ENCODE results near the gene SMC5. TPM values are rescaled to one million over a fixed set of nuclear protein-coding genes. Genes with fewer than 3 reads are reported as not detected.

SMC5 gene
- total RNA-seq, 4 donors from 2014 or later = 15.1 to 26.7 (median 19.1) TPM

DNA sequence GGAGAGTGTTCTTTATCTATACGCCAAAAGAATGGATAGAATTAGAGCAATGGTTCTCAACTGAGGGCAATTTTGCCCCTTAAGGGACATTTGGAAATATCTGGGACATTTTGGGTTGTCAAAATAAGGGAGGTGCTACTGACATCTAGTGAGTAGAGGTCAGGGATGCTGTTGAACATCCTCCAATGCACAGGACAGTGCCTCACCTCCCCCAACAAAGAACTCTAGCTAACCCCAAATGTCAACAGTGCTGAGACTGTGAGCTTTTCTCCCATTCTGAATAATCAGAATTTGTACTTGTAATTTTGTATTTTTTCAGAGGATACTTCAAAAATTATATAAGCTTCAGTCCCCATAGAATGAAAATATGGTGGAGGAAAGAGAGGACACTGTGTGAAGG is 8.6 kb upstream of the SMC5 start:
- DNase-seq (ENCODE audit: low spot score in 2 of 2) = no peak
- TF ChIP-seq POLR2A (IDR thresholded peaks at IDR 0.05) = no peak
- TF ChIP-seq, protein P1, sequence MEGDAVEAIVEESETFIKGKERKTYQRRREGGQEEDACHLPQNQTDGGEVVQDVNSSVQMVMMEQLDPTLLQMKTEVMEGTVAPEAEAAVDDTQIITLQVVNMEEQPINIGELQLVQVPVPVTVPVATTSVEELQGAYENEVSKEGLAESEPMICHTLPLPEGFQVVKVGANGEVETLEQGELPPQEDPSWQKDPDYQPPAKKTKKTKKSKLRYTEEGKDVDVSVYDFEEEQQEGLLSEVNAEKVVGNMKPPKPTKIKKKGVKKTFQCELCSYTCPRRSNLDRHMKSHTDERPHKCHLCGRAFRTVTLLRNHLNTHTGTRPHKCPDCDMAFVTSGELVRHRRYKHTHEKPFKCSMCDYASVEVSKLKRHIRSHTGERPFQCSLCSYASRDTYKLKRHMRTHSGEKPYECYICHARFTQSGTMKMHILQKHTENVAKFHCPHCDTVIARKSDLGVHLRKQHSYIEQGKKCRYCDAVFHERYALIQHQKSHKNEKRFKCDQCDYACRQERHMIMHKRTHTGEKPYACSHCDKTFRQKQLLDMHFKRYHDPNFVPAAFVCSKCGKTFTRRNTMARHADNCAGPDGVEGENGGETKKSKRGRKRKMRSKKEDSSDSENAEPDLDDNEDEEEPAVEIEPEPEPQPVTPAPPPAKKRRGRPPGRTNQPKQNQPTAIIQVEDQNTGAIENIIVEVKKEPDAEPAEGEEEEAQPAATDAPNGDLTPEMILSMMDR (IDR thresholded peaks at IDR 0.05) = no peak
- intact Hi-C loops (cut with DNase I; ENCODE audit: low total_unique reads) = no loop called here
- 96 to 100% methylated on average over 1 of the region's 1 CpG for WGBS, 2 donors
- H3K4me3 ChIP-seq (ENCODE audit: low read depth, poor library complexity, severe bottlenecking) = no peak overlapping the region

DNA sequence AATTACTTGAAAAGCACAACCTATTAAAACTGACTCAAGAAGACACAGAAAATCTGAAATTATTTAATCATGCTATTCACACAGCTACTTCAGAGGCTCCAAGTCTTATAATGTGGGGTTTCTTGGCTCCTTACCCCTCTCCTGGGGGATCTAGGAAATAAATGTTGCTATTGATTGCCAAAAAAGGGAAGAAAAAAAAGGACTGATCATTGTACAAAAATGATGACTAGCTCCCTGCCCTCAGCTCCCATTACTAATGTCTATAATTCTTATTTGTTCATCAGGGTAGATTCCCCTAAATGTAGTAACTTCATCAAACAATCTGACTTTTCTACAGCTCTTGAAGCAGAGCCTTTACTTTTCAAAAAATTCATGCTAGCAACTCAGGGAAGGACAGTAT is 3.3 kb upstream of the SMC5 start:
- H3K4me3 ChIP-seq (ENCODE audit: low read depth, poor library complexity, severe bottlenecking) = no peak overlapping the region
- no peak for DNase-seq (ENCODE audit: low spot score in 2 of 2)
- TF ChIP-seq, protein P1 (IDR thresholded peaks at IDR 0.05) = no peak
- no peak for TF ChIP-seq POLR2A (IDR thresholded peaks at IDR 0.05)
- intact Hi-C loops (cut with DNase I; ENCODE audit: low total_unique reads) = no loop called here

DNA sequence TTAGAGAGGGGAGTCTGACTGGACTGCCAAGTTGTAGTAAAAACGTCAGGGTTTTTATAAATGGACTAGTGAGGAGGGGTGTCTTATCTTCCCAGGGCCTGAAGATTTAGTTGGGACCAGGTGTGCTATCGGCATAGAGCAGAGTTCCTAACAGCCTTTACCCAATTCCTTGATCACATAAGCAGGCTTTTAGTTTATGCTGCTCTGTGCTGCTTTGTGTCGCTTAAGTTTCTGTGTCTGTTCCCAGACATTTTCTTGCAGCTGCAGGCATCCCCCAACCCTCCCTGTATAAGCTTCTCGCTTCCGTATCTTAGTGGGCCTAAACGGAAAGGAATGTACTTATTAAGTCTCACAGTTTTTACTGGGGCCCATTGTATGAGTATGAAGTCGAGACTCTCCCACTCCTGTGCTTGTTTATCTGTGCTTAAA is 2.6 kb upstream of the SMC5 start:
- TF ChIP-seq, protein P1 (IDR thresholded peaks at IDR 0.05) = no peak
- TF ChIP-seq POLR2A (IDR thresholded peaks at IDR 0.05) = no peak
- intact Hi-C loops (cut with DNase I; ENCODE audit: low total_unique reads) = no loop called here
- no peak for DNase-seq (ENCODE audit: low spot score in 2 of 2)
- WGBS, 2 donors = 37 to 41% methylated on average over 7 of the region's 7 CpGs
- no peak overlapping the region for H3K4me3 ChIP-seq (ENCODE audit: low read depth, poor library complexity, severe bottlenecking)

DNA sequence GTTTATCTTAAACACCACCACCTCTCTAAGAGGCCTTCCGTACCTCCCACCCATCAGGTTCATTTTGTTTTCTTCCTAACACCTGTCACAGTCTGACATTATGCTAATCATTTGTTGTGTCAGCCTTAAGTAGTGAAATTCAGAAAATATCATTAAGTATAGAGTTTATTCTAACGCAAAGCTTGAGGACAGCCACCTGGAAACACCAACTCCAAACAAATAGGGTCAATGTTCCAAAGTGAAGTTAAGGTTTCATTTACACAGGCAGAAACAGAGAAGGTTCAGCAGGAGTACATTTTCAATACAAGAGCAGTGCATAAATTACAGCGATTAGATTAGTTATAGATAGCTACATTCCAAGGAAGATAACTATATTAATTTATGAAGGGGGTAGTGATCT is 1.3 kb upstream of the SMC5 start:
- DNase-seq (ENCODE audit: low spot score in 2 of 2) = no peak
- intact Hi-C loops (cut with DNase I; ENCODE audit: low total_unique reads) = no loop called here
- WGBS, 2 donors = 57 to 62% methylated on average over 3 of the region's 3 CpGs
- TF ChIP-seq POLR2A (IDR thresholded peaks at IDR 0.05) = no peak
- TF ChIP-seq, protein P1 (IDR thresholded peaks at IDR 0.05) = no peak
- H3K4me3 ChIP-seq (ENCODE audit: low read depth, poor library complexity, severe bottlenecking) = no peak overlapping the region

DNA sequence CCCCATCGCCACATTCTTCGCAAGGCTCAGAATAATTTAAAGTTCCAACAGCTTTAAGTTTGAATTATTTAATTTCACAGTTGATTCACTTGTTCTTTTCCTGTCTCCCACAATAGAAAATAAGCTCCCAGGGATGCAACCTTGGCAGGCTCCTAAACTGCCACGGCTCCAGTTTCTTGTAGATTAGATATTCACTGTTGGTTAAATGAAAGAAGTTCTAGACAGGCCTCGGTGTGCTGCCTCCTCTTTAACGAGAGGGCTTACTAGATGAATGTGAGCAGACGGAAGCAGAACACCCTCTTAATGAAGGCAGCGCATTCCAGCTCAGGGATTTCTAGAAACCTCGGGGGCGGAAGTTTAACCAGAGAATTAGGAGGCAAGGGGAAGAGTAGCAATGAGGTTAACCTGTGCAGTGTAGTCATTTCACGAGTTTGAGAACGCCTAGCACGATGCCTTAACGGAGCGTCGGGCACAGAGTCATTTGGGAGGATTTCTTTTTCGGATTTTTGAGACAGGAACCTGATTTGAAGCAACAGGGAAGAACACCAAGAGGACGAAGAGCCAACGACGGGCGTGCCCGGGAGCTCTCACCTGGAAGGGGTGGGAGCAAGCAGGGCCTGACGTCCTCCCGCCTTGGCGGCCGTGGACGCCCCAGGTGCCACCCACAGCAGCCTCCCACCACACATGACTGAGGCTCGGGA is 637 bp upstream of the SMC5 start:
- DNase-seq (ENCODE audit: low spot score in 2 of 2) = no peak
- WGBS, 2 donors = 4 to 6% methylated on average over 26 of the region's 27 CpGs
- intact Hi-C loops (cut with DNase I; ENCODE audit: low total_unique reads) = no loop called here
- TF ChIP-seq, protein P1 (IDR thresholded peaks at IDR 0.05) = no peak
- TF ChIP-seq POLR2A (IDR thresholded peaks at IDR 0.05) = no peak
- H3K4me3 ChIP-seq (ENCODE audit: low read depth, poor library complexity, severe bottlenecking) = peak overlapping the region; percentile 87

DNA sequence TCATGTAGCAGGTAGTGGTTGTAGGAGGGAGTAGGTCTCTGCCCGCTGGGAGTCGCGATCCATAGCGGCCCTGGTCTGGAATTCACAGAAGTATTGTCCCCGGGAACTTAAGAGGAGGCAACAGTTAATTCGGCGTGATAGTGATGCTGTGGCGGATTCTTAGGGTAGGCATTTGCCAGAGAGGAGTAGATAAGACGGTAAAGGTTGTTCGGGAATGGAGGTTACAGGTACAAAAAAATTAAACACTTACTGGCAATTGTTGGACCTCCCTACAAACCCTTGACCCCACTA is 679 bp downstream of the SMC5 start:
- intact Hi-C loops (cut with DNase I; ENCODE audit: low total_unique reads) = no loop called here
- 1 to 3% methylated on average over 10 of the region's 10 CpGs for WGBS, 2 donors
- no peak for TF ChIP-seq POLR2A (IDR thresholded peaks at IDR 0.05)
- TF ChIP-seq, protein P1 (IDR thresholded peaks at IDR 0.05) = no peak
- H3K4me3 ChIP-seq (ENCODE audit: low read depth, poor library complexity, severe bottlenecking) = peak overlapping the region; percentile 87
- DNase-seq (ENCODE audit: low spot score in 2 of 2) = no peak

Measured in lower leg skin (tissue), 4 donors.